Neural cell (in vitro differentiated cells): ENCODE measurements around the gene SPACA4. TPM values are rescaled to one million over a fixed set of nuclear protein-coding genes. Genes with fewer than 3 reads are reported as not detected.
A peak's percentile ranks its signal among the peaks of the same experiment; 100 is the strongest.

Experiments used
- H2AFZ ChIP-seq: fragments of 200-600, 300-800 bp; sonication (generic), shearing (Covaris generic); 2 replicates; pipeline ENCODE4 v1.6.0; 2014; ENCODE audit warnings: low read depth, mild to moderate bottlenecking, antibody characterized with exemption, low read length, moderate library complexity
- H3F3A ChIP-seq: fragments of 200-600 bp; shearing (Covaris generic); 2 replicates; pipeline ENCODE4 v1.6.1; 2016; ENCODE audit warnings: mild to moderate bottlenecking, moderate library complexity, mixed read lengths, antibody characterized with exemption, low read length; ENCODE audit not compliant: insufficient read depth, poor library complexity, severe bottlenecking
- H3K27ac ChIP-seq: fragments of 200-600, 300-800 bp; sonication (generic), shearing (Covaris generic); 2 replicates; pipeline ENCODE4 v1.5.1; 2014; ENCODE audit warnings: mild to moderate bottlenecking, low read length, moderate library complexity
- H3K27me3 ChIP-seq: fragments of 300-800, 200-600 bp; sonication (generic), shearing (Covaris generic); 2 replicates; pipeline ENCODE4 v1.6.0; 2014; ENCODE audit warnings: mild to moderate bottlenecking, low read depth, low read length, moderate library complexity; ENCODE audit not compliant: insufficient read depth
- H3K36me3 ChIP-seq: fragments of 300-800, 200-600 bp; sonication (generic), shearing (Covaris generic); 2 replicates; pipeline ENCODE4 v1.5.1; 2014; ENCODE audit warnings: mild to moderate bottlenecking, antibody characterized with exemption, low read length, moderate library complexity; ENCODE audit not compliant: insufficient read depth
- H3K4me2 ChIP-seq: fragments of 300-800, 200-600 bp; sonication (generic), shearing (Covaris generic); 2 replicates; pipeline ENCODE4 v1.6.0; 2014; ENCODE audit warnings: mild to moderate bottlenecking, low read length
- H3K4me3 ChIP-seq: fragments of 300-800, 200-600 bp; sonication (generic), shearing (Covaris generic); 2 replicates; pipeline ENCODE4 v1.5.1; 2014; ENCODE audit warnings: mild to moderate bottlenecking, low read length, moderate library complexity
- H3K79me2 ChIP-seq: fragments of 200-600 bp; shearing (Covaris generic); replicated peaks from 2 replicates; pipeline ENCODE4 v1.6.0; 2014; ENCODE audit warnings: mild to moderate bottlenecking, low read length, moderate library complexity; ENCODE audit not compliant: insufficient read depth
- H3K9ac ChIP-seq: fragments of 300-800, 200-600 bp; sonication (generic), shearing (Covaris generic); 2 replicates; pipeline ENCODE4 v1.6.1; 2016; ENCODE audit warnings: mild to moderate bottlenecking, low read length, mixed read lengths
- H3K9me2 ChIP-seq: fragments of 200-600 bp; shearing (Covaris generic); 2 replicates; pipeline ENCODE4 v1.6.1; 2016; ENCODE audit warnings: mild to moderate bottlenecking, low read length, mixed read lengths; ENCODE audit not compliant: insufficient read depth
- H3K9me3 ChIP-seq: fragments of 200-600, 300-800 bp; sonication (generic), shearing (Covaris generic); 2 replicates; pipeline ENCODE4 v1.6.1; 2016; ENCODE audit warnings: mild to moderate bottlenecking, mixed run types, low read length, moderate library complexity, mixed read lengths
- H4K20me1 ChIP-seq: fragments of 200-600 bp; shearing (Covaris generic); 2 replicates; pipeline ENCODE4 v1.6.1; 2016; ENCODE audit warnings: mild to moderate bottlenecking, mixed run types; ENCODE audit not compliant: insufficient read depth
- EP300 ChIP-seq: fragments of 450-650 bp; conservative IDR thresholded peaks from 2 replicates; pipeline ENCODE4 v1.6.1; 2014; ENCODE audit warnings: antibody characterized with exemption, mild to moderate bottlenecking, moderate library complexity; ENCODE audit not compliant: poor library complexity, severe bottlenecking
- EZH2 ChIP-seq: fragments of 200-600, 300-800 bp; shearing (Covaris generic), sonication (generic); IDR thresholded peaks from 2 replicates; pipeline ENCODE4 v1.6.1; 2014; ENCODE audit warnings: antibody characterized with exemption, low read length, borderline replicate concordance, mild to moderate bottlenecking; ENCODE audit not compliant: insufficient read depth, poor library complexity, severe bottlenecking
- MXI1 ChIP-seq: fragments of 450-650 bp; conservative IDR thresholded peaks from 2 replicates; pipeline ENCODE4 v1.6.1; 2014; ENCODE audit warnings: antibody characterized with exemption, mild to moderate bottlenecking; ENCODE audit not compliant: poor library complexity, severe bottlenecking
- POLR2AphosphoS5 ChIP-seq: IDR thresholded peaks from 2 replicates; pipeline ENCODE4 v1.6.1; 2012
- RAD21 ChIP-seq: fragments of 450-650 bp; conservative IDR thresholded peaks from 2 replicates; pipeline ENCODE4 v1.6.1; 2014; ENCODE audit warnings: antibody characterized with exemption, mild to moderate bottlenecking, moderate library complexity
- SMC3 ChIP-seq: fragments of 450-650 bp; conservative IDR thresholded peaks from 2 replicates; pipeline ENCODE4 v1.6.1; 2014; ENCODE audit warnings: antibody characterized with exemption, mild to moderate bottlenecking, moderate library complexity; ENCODE audit not compliant: poor library complexity
- TAF1 ChIP-seq: IDR thresholded peaks from 2 replicates; pipeline ENCODE4 v1.6.1; 2012; ENCODE audit warnings: low read depth
- polyA plus RNA-seq: library from polyadenylated mRNA; depleted of rRNA; stranded (reverse); fragments of >200 nt; gene quantifications from 2 replicates; pipeline ENCODE4 v1.2.3, GENCODE V29; 2014
- TF ChIP-seq, protein P1 (sequence below): fragments of 450-650 bp; IDR thresholded peaks from 2 replicates; pipeline ENCODE4 v1.5.1; 2014; ENCODE audit warnings: antibody characterized with exemption, mild to moderate bottlenecking, moderate library complexity; ENCODE audit not compliant: poor library complexity, severe bottlenecking
- TF ChIP-seq, protein P2 (sequence below): IDR thresholded peaks from 2 replicates; pipeline ENCODE4 v1.6.1; 2012; ENCODE audit warnings: borderline replicate concordance

SPACA4 gene
- polyA plus RNA-seq, 1 donor from 2014 or later: not detected

DNA sequence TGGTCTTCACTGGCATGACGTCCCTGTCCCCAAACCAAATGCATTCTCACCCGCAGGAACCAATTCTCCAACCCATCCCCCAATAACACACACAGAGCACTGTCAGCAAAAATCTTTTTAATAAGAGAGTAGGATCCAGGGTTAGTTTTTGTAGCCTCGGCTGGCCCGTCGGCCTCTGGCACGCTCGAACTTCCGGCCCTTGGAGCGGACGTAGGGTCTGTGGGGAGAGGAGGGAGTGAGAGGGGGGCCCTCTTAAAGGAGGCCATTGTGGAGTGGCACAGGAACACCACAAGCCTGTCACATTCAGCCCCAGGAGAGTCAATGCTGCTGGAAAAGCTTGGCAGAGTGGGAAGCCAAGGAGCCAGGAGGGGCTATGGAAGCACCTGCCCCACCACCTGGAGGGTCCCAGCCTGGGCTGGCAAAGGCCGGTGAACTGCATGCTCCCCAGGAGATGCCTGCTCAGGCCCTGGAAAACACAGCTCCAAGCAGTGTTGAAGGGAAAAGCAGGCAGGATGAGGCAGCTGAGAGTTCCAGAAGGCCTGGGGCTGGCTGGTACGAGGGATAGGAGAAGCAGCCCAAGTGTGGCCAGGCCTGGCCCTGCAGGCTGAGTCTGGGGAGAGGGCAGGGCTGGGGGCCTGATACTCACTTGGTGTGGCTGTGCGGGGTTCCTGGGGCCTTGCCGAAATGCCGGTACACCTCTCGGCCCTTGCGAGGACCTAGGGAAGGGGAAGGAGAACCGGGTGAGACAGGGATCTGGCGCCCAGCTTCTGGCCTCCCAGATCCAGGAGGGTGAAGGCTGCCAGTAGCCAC lies 8.9 kb downstream of the SPACA4 start:
- Histone ChIP-seq H3K9me3 (no peaks in the 10 kb centered on the region), H3K9ac (no peak overlapping the region), H2AFZ (no peak overlapping the region), H3K27ac (no peak overlapping the region), H3K4me3 (no peak overlapping the region), H3K27me3 (no peaks in the 10 kb centered on the region), H3K9me2 (no peaks in the 10 kb centered on the region), H3F3A (no peaks in the 10 kb centered on the region), H4K20me1 (peaks cover 4% of the 10 kb centered on the region), H3K4me2 (no peak overlapping the region), H3K36me3 (peaks cover 3% of the 10 kb centered on the region), H3K79me2 (peaks cover 24% of the 10 kb centered on the region)
- TF ChIP-seq EZH2 (no peak), RAD21 (no peak), SMC3 (no peak), MXI1 (no peak), TAF1 (no peak), POLR2AphosphoS5 (no peak), EP300 (no peak)
- TF ChIP-seq, protein P1, sequence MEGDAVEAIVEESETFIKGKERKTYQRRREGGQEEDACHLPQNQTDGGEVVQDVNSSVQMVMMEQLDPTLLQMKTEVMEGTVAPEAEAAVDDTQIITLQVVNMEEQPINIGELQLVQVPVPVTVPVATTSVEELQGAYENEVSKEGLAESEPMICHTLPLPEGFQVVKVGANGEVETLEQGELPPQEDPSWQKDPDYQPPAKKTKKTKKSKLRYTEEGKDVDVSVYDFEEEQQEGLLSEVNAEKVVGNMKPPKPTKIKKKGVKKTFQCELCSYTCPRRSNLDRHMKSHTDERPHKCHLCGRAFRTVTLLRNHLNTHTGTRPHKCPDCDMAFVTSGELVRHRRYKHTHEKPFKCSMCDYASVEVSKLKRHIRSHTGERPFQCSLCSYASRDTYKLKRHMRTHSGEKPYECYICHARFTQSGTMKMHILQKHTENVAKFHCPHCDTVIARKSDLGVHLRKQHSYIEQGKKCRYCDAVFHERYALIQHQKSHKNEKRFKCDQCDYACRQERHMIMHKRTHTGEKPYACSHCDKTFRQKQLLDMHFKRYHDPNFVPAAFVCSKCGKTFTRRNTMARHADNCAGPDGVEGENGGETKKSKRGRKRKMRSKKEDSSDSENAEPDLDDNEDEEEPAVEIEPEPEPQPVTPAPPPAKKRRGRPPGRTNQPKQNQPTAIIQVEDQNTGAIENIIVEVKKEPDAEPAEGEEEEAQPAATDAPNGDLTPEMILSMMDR: no peak
- TF ChIP-seq, protein P2, sequence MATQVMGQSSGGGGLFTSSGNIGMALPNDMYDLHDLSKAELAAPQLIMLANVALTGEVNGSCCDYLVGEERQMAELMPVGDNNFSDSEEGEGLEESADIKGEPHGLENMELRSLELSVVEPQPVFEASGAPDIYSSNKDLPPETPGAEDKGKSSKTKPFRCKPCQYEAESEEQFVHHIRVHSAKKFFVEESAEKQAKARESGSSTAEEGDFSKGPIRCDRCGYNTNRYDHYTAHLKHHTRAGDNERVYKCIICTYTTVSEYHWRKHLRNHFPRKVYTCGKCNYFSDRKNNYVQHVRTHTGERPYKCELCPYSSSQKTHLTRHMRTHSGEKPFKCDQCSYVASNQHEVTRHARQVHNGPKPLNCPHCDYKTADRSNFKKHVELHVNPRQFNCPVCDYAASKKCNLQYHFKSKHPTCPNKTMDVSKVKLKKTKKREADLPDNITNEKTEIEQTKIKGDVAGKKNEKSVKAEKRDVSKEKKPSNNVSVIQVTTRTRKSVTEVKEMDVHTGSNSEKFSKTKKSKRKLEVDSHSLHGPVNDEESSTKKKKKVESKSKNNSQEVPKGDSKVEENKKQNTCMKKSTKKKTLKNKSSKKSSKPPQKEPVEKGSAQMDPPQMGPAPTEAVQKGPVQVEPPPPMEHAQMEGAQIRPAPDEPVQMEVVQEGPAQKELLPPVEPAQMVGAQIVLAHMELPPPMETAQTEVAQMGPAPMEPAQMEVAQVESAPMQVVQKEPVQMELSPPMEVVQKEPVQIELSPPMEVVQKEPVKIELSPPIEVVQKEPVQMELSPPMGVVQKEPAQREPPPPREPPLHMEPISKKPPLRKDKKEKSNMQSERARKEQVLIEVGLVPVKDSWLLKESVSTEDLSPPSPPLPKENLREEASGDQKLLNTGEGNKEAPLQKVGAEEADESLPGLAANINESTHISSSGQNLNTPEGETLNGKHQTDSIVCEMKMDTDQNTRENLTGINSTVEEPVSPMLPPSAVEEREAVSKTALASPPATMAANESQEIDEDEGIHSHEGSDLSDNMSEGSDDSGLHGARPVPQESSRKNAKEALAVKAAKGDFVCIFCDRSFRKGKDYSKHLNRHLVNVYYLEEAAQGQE: no peak

DNA sequence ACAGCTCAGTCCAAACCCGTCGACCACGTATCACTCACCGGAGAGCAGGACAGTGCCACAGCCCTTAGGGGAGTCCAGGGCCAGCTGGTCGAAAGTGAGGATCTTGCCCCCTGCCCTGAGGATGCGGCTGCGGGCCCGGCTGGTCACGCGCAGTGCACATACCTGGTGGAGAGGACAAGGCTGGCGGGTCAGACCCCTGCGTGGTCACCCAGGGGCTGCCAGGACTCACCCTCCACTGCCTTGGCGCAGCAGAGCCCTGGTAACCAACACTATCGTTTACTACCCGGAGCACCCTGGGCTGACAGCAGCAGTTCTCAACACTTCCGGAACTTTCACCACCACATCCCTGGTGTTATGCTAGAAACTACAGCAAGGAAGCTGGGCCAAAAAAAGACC lies 9.5 kb downstream of the SPACA4 start:
- no peak overlapping the region for H3K27ac ChIP-seq
- no peaks in the 10 kb centered on the region for H3K9me3 ChIP-seq
- H3K9ac ChIP-seq: peak overlapping the region; percentile 3
- H3K27me3 ChIP-seq: no peaks in the 10 kb centered on the region
- no peak for TF ChIP-seq EZH2
- no peak for TF ChIP-seq EP300
- TF ChIP-seq SMC3: no peak
- TF ChIP-seq, protein P2: no peak
- no peak for TF ChIP-seq TAF1
- TF ChIP-seq, protein P1: no peak
- TF ChIP-seq POLR2AphosphoS5: no peak
- TF ChIP-seq MXI1: no peak
- no peak for TF ChIP-seq RAD21
- H3K4me2 ChIP-seq: no peak overlapping the region
- H3K36me3 ChIP-seq: peaks cover 3% of the 10 kb centered on the region
- peaks cover 4% of the 10 kb centered on the region for H4K20me1 ChIP-seq
- H3F3A ChIP-seq: no peaks in the 10 kb centered on the region
- H3K9me2 ChIP-seq: no peaks in the 10 kb centered on the region
- H2AFZ ChIP-seq: no peak overlapping the region
- peak overlapping the region; percentile 88 for H3K4me3 ChIP-seq
- H3K79me2 ChIP-seq: peaks cover 24% of the 10 kb centered on the region
